T-cell (primary cell): Measurements from ENCODE around the gene DUSP22. TPM values are rescaled to one million over a fixed set of nuclear protein-coding genes. Genes with fewer than 3 reads are reported as not detected.

Experiments used
- ATAC-seq, 4 experiments: fragments of 200-7000 bp in 3 of 4; fragments of 150-1000 bp in 1 of 4; cut with Tn5 transposase; replicated peaks in 1 of 4; 1 replicate in 3 of 4; 2 replicates in 1 of 4; pipeline ENCODE4 v1.10.0; 2021; ENCODE audit warnings: moderate library complexity in 3 of 4, mild to moderate bottlenecking in 2 of 4, moderate number of reproducible peaks in 1 of 4
- CTCF ChIA-PET, 2 donors: fragments of 300-600 bp; sonication (Branson Sonifier 250); formaldehyde crosslinking; loops; one replicate each; lab custom pipeline; 2022; ENCODE audit warnings: antibody characterized with exemption in 2 of 2; lab: Charles Lee
- POLR2A ChIA-PET, 2 donors: fragments of 300-600 bp; sonication (Branson Sonifier 250); formaldehyde crosslinking; loops; one replicate each; lab custom pipeline; 2022; ENCODE audit warnings: antibody characterized with exemption in 2 of 2; lab: Charles Lee
- DNase-seq, 35 experiments: peaks; one replicate each; pipeline versions ENCODE4 v3.0.0 to v3.0.0-alpha.2; 2013 to 2023
- H3K27ac ChIP-seq: one replicate; pipeline ENCODE4 v1.5.1; 2013; ENCODE audit warnings: low read length
- H3K27me3 ChIP-seq, 2 experiments: replicated peaks in 1 of 2; 1 replicate in 1 of 2; 2 replicates in 1 of 2; pipeline versions ENCODE4 v1.6.1 to v1.7.0; 2013; ENCODE audit warnings: low read length in 1 of 2, mixed read lengths in 1 of 2; ENCODE audit not compliant: control insufficient read depth in 2 of 2, insufficient read depth in 2 of 2; ENCODE audit errors: extremely low read depth in 1 of 2
- H3K36me3 ChIP-seq, 2 donors: 1 replicate in 1 of 2; 2 replicates in 1 of 2; pipeline versions ENCODE4 v1.6.1 to v1.7.0; 2013; ENCODE audit warnings: low read length in 1 of 2; ENCODE audit not compliant: control insufficient read depth in 2 of 2, insufficient read depth in 1 of 2; ENCODE audit errors: extremely low read depth in 1 of 2
- H3K4me1 ChIP-seq, 2 experiments: 1 replicate in 1 of 2; 2 replicates in 1 of 2; pipeline versions ENCODE4 v1.6.1 to v1.7.0; 2013; ENCODE audit warnings: low read length in 2 of 2, mixed read lengths in 1 of 2; ENCODE audit not compliant: insufficient read depth in 2 of 2, control insufficient read depth in 1 of 2; ENCODE audit errors: extremely low read depth in 1 of 2
- H3K4me3 ChIP-seq, 2 donors: 1 replicate in 1 of 2; 2 replicates in 1 of 2; pipeline versions ENCODE4 v1.5.1 to v1.7.0; 2013; ENCODE audit warnings: mild to moderate bottlenecking in 2 of 2, low read length in 1 of 2, moderate library complexity in 1 of 2; ENCODE audit not compliant: control insufficient read depth in 1 of 2; ENCODE audit errors: extremely low read depth in 1 of 2
- H3K9me3 ChIP-seq: 2 replicates; pipeline ENCODE4 v1.7.0; 2013
- H3K27ac Mint-ChIP-seq, 2 donors: one replicate each; pipeline ENCODE4 v1.8.0; 2020 to 2021; ENCODE audit warnings: mild to moderate bottlenecking in 2 of 2, mixed read lengths in 2 of 2
- H3K27me3 Mint-ChIP-seq, 2 donors: one replicate each; pipeline ENCODE4 v1.8.0; 2021 to 2022; ENCODE audit warnings: mixed read lengths in 2 of 2
- H3K36me3 Mint-ChIP-seq: one replicate; pipeline ENCODE4 v1.8.0; 2021; ENCODE audit warnings: mixed read lengths
- H3K4me1 Mint-ChIP-seq, 3 donors: one replicate each; pipeline ENCODE4 v1.8.0; 2020 to 2022; ENCODE audit warnings: mixed read lengths in 3 of 3, mild to moderate bottlenecking in 1 of 3
- H3K4me3 Mint-ChIP-seq, 3 donors: one replicate each; pipeline ENCODE4 v1.8.0; 2020 to 2022; ENCODE audit warnings: mild to moderate bottlenecking in 3 of 3, mixed read lengths in 3 of 3, moderate library complexity in 3 of 3
- H3K9me3 Mint-ChIP-seq, 3 donors: one replicate each; pipeline ENCODE4 v1.8.0; 2020 to 2022; ENCODE audit warnings: mixed read lengths in 3 of 3
- WGBS: methylation state at CpG from one replicate; pipeline ENCODE4 v1.1.5; 2013; ENCODE audit warnings: missing lambda C conversion rate; ENCODE audit not compliant: insufficient coverage; 5-methylcytosine and 5-hydroxymethylcytosine counted together
- total RNA-seq, 35 experiments: library from RNA in 6 of 35; stranded (reverse) in 6 of 35; fragments of 120-200 nt in 1 of 35; gene quantifications; one replicate each; pipeline versions ENCODE4 v1.2.1 to v1.2.4 and lab custom pipeline; 2013 to 2026

Gene DUSP22
- total RNA-seq, 5 donors from 2014 or later (not counting 1 experiment from before 2014, with no cell fraction given): 32.0 to 52.4 (median 42.1) TPM

- H3K4me3 ChIP-seq: no peak overlapping the region
- Mint-ChIP-seq H3K27ac (no peak overlapping the region), H3K27me3 (no peaks in the 10 kb centered on the region), H3K4me3 (no peak overlapping the region), H3K36me3 (peaks cover 16% of the 10 kb centered on the region), H3K4me1 (peaks cover 0 to 5% (median 0%) of the 10 kb centered on the region in 3 donors), H3K9me3 (no peaks in the 10 kb centered on the region)
- H3K9me3 ChIP-seq: no peaks in the 10 kb centered on the region
- H3K4me1 ChIP-seq: peaks cover 0 to 3% of the 10 kb centered on the region in 2 experiments
- no peak for ATAC-seq
- 90% methylated on average over 20 of the region's 21 CpGs for WGBS
- no peak for DNase-seq
- peaks cover 0 to 3% of the 10 kb centered on the region in 2 donors for H3K36me3 ChIP-seq
- H3K27me3 ChIP-seq: no peaks in the 10 kb centered on the region
- CTCF ChIA-PET: no interaction called here
- no peak overlapping the region for H3K27ac ChIP-seq
- POLR2A ChIA-PET: no interaction called here
These were observed 11.8 kb downstream of the DUSP22 start for GRCh38 chr6:303948-304558.

DNA sequence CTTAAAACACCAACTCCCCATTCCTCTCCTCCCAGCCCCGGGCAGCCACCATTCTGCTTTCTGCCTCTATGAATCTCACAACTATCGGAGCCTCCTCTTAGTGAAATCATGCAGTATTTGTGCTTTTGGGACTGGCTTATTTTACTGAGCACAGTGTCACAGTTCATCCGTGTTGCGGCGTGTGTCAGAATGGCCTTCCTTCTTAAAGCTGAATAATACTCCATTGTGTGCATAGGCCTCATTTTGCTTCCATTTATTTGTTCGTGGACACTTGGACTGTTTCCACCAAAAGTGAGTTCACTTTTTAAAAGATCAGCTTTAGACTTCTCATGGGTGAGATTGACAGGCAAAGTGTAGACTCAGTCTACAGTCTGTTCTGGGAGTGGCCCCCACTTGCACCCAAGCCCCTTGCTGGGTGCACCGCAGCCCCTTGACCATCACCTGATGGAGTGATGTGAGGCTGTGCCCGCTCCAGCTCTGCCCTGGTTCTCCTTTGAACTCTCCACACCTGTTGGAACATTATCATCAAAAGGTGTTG, 12.6 kb downstream of the DUSP22 start:
- no peaks in the 10 kb centered on the region for H3K27me3 Mint-ChIP-seq
- peaks cover 0 to 5% (median 0%) of the 10 kb centered on the region in 3 donors for H3K4me1 Mint-ChIP-seq
- H3K9me3 Mint-ChIP-seq: no peaks in the 10 kb centered on the region
- H3K27ac Mint-ChIP-seq: no peak overlapping the region
- POLR2A ChIA-PET: no interaction called here
- 82% methylated on average over 8 of the region's 8 CpGs for WGBS
- CTCF ChIA-PET: no interaction called here
- H3K27me3 ChIP-seq: no peaks in the 10 kb centered on the region
- ATAC-seq: no peak
- H3K36me3 Mint-ChIP-seq: peaks cover 16% of the 10 kb centered on the region
- no peak for DNase-seq
- H3K9me3 ChIP-seq: no peaks in the 10 kb centered on the region
- H3K4me3 Mint-ChIP-seq: no peak overlapping the region
- H3K4me1 ChIP-seq: peaks cover 0 to 3% of the 10 kb centered on the region in 2 experiments
- H3K36me3 ChIP-seq: peaks cover 0 to 3% of the 10 kb centered on the region in 2 donors
- H3K4me3 ChIP-seq: no peak overlapping the region
- H3K27ac ChIP-seq: no peak overlapping the region

- Histone ChIP-seq H3K27ac (no peak overlapping the region), H3K9me3 (no peaks in the 10 kb centered on the region), H3K4me3 (no peak overlapping the region), H3K36me3 (peaks cover 0 to 3% of the 10 kb centered on the region in 2 donors), H3K4me1 (peaks cover 0 to 3% of the 10 kb centered on the region in 2 experiments), H3K27me3 (no peaks in the 10 kb centered on the region)
- WGBS: 75% methylated on average over 4 of the region's 5 CpGs
- H3K9me3 Mint-ChIP-seq: no peaks in the 10 kb centered on the region
- H3K27me3 Mint-ChIP-seq: no peaks in the 10 kb centered on the region
- peaks cover 16% of the 10 kb centered on the region for H3K36me3 Mint-ChIP-seq
- H3K27ac Mint-ChIP-seq: no peak overlapping the region
- no peak for ATAC-seq
- H3K4me3 Mint-ChIP-seq: no peak overlapping the region
- peaks cover 0 to 5% (median 0%) of the 10 kb centered on the region in 3 donors for H3K4me1 Mint-ChIP-seq
- POLR2A ChIA-PET: no interaction called here
- CTCF ChIA-PET: no interaction called here
- no peak for DNase-seq
These were observed 13.3 kb downstream of the DUSP22 start for GRCh38 chr6:305371-306206.

DNA sequence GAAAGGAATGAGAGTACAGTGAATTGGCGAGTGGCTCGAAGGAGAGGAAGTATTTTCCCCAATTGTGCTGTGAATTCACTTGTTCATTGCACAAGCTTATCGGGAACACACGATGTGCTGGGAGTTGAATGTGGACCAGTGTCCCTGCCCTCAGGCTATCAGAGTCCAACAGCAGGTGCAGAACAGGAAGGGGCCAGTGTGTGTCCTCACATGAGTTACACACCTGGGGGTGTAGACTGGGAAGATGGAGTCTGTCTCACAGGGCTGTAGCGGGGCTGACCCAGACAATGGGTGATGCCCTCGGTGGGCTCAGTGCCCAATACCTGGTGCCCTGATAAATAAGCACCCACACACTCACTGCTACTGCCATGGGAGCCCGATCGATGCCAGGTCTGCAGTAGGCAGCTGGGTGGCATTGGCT, 14.4 kb downstream of the DUSP22 start:
- WGBS: 91% methylated on average over 7 of the region's 8 CpGs
- Mint-ChIP-seq H3K9me3 (no peaks in the 10 kb centered on the region), H3K4me1 (peaks cover 0 to 6% (median under 1%) of the 10 kb centered on the region in 3 donors), H3K27me3 (no peaks in the 10 kb centered on the region), H3K36me3 (peaks cover 22% of the 10 kb centered on the region), H3K4me3 (no peak overlapping the region), H3K27ac (no peak overlapping the region)
- no peaks in the 10 kb centered on the region for H3K27me3 ChIP-seq
- H3K4me3 ChIP-seq: no peak overlapping the region
- ATAC-seq (no peak), DNase-seq (no peak)
- H3K4me1 ChIP-seq: peaks cover 0 to 3% of the 10 kb centered on the region in 2 experiments
- no peak overlapping the region for H3K27ac ChIP-seq
- H3K9me3 ChIP-seq: no peaks in the 10 kb centered on the region
- peaks cover 0 to 3% of the 10 kb centered on the region in 2 donors for H3K36me3 ChIP-seq
- ChIA-PET CTCF (no interaction called here), POLR2A (no interaction called here)

GRCh38 chr6:307065-307814, 15.0 kb downstream of the DUSP22 start:
- Mint-ChIP-seq H3K9me3 (no peaks in the 10 kb centered on the region), H3K36me3 (peaks cover 26% of the 10 kb centered on the region), H3K27ac (no peak overlapping the region), H3K27me3 (no peaks in the 10 kb centered on the region), H3K4me1 (peaks cover 2 to 12% (median 6%) of the 10 kb centered on the region in 3 donors), H3K4me3 (no peak overlapping the region)
- Histone ChIP-seq H3K27ac (no peak overlapping the region), H3K27me3 (no peaks in the 10 kb centered on the region), H3K9me3 (no peaks in the 10 kb centered on the region), H3K4me3 (no peak overlapping the region), H3K4me1 (peaks cover 0 to 8% of the 10 kb centered on the region in 2 experiments), H3K36me3 (peaks cover 0 to 3% of the 10 kb centered on the region in 2 donors)
- no peak for DNase-seq
- CTCF ChIA-PET: no interaction called here
- POLR2A ChIA-PET: interaction anchor here in 1 of 2 donors (0.6 kb wide), 1 partner anchor 9 kb away, joined by 11 read pairs; no protein-coding TSS in a partner anchor
- WGBS: 88% methylated on average over 15 of the region's 15 CpGs
- ATAC-seq: no peak

DNA sequence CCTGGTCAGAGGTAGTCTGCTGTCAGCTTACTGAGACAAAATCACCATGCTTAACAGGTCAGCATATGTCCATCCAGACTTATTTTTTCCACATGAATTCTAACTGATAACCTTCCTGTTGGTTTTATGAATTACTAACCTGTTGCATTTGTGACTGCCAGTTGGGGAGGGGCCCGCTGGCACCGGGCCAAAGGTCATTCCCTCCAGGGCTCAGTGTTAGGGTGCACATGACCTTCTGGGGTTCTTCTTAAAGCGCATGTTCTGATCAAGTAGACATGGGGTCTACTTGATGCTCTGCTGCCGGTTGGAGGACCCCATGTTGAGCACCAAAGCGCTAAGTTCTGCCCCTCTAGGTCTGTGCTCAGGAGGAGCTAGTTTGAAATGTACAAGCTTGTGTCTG, 15.6 kb downstream of the DUSP22 start:
- Histone ChIP-seq H3K27ac (no peak overlapping the region), H3K36me3 (peaks cover 0 to 3% of the 10 kb centered on the region in 2 donors), H3K4me3 (no peak overlapping the region), H3K27me3 (no peaks in the 10 kb centered on the region), H3K9me3 (no peaks in the 10 kb centered on the region), H3K4me1 (peaks cover 0 to 10% of the 10 kb centered on the region in 2 experiments)
- WGBS: 80% methylated on average over 5 of the region's 5 CpGs
- Mint-ChIP-seq H3K36me3 (peaks cover 26% of the 10 kb centered on the region), H3K9me3 (no peaks in the 10 kb centered on the region), H3K27ac (no peak overlapping the region), H3K27me3 (no peaks in the 10 kb centered on the region), H3K4me1 (peaks cover 7 to 18% (median 12%) of the 10 kb centered on the region in 3 donors), H3K4me3 (no peak overlapping the region)
- DNase-seq: no peak
- CTCF ChIA-PET: no interaction called here
- ATAC-seq: no peak
- POLR2A ChIA-PET: no interaction called here
